Placental epithelial cell (primary cell): Measurements from ENCODE around the gene STARD9. TPM values are rescaled to one million over a fixed set of nuclear protein-coding genes. Genes with fewer than 3 reads are reported as not detected.

Source experiments
- total RNA-seq: library from RNA; depleted of rRNA; stranded (reverse); fragments of >200 nt; gene quantifications from 2 replicates; pipeline ENCODE4 v1.2.3, GENCODE V29; 2012

STARD9 gene
- 3.5 and 11.0 TPM in 2 replicates for total RNA-seq

DNA sequence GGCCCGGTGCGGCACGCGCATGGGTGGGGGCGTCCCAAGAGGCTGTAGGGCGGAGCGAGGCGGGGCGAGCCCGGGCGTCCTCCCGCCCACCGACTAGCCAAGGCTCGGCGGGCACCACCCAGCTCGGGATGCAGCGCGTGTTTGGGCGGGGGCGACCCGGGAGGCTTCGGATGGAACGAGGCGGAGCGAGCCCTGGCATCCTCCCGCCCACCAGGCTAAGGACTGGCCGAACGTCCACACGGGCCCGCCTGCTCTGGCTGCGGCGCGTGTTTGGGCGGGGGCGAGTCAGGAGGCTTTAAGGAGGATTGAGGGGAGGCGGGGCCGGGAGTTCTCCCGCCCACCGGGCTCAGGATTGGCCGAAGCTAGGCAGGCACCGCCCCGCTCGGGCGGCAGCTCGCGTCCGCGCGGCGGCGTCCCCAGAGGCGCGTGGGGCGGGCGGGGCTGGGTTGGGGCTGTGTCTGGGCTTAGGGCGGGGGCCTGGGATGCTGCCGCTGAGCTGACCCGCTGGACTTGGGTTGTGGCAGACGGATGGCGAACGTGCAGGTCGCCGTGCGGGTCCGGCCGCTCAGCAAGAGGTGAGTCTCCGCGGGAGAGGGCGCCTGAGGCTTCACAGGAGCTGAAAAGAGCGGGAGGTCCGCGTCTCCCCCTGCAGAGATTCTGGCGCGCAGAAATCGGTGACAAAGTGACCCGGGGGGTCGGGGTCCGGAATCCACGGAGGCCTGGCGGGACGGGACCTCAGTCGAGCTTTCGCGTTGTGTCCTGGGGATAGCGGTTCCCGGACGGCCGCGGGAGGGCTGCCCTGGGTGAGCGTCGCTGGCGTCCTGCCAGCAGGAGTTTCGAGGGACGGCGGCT is at the start of gene STARD9:
Gene STARD9, plus strand, starts transcription at position 419 of the 852 bp plus-strand sequence. Its CDS starts 110 bp downstream, at position 529.

DNA sequence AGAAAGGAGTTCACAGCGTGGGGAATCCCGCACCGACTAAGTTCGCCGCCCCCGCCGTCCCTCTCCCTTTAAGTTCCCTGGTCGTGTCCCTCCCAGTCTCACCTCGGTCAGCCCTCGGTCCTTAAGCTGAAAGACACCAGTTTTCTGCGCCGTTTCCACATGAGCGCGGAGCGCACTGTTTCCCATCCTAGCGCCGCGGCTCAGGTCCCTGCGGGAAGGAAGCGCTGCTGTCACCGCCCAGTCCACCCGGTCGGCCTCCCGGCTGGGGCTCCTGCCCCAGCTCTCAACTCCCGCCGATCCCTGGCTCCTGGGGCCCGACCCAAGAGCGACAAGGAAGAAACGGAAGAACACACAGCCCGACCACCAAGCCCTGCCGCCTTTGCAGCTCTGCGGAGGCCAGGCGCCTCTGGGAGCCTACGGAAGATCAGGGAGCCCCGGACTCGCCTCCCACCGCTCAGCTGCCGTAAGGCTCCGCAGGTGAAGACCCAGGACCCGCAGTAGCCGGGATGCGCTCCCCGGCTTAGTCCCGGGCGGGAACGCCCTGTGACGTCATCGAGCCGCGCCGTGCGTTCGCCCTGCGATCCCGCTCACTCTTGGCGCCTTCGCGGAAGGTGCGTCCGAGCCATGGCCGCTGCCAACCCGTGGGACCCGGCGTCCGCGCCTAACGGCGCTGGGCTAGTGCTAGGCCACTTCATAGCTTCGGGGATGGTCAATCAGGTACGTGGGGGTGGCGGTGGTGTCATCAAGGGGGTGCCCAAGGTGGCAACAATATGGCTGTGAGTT is 27.0 kb upstream of the STARD9 start, which contains the start of the genes HAUS2 and LRRC57:
Gene HAUS2, plus strand, starts transcription at position 590 of the 783 bp plus-strand sequence. Its CDS starts 35 bp downstream, at position 625.
Gene LRRC57, minus strand, starts transcription at position 545 of the 783 bp plus-strand sequence. Its CDS starts 359 bp downstream, at position 186.

DNA sequence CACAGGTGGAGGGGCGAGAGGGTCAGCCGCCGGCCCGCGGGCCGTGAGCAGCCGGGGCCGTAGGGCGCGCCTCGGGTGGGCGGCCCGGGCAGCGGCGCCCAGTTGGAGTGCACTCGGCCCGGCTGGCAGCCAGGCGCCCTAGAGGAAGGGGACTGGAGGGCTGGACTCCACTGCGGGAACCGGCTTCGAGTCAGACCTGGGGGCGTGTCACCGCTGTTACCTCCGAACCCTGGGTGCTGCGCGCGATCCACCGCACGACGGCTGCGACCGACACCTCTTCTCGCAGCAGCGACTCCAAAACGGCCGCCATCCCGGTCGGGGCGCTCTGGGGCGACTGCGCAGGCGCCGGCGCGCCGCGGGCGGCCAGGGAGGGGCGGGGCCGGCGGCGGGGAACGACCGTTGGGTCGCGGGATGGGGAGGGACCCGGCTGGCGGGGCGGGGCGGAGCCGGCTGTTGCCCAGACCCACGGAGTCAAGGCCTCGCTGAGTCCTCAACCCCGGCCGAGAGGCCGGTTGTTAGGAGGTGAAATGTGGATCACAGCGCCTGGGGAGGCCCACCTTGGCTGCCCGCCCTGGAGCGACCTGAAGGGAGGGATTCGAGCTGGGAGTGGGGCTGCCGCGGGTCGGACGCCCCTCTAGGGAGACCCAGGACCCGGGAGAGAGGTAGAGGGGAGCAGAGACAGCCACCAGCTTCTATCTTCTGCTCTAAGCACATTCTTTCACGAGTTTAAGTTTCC is 161.6 kb downstream of the STARD9 start, which contains the start of gene CDAN1:
Gene CDAN1, minus strand, starts transcription at position 336 of the 736 bp plus-strand sequence. Its CDS starts 26 bp downstream, at position 310.

Other genes starting within 250 kb of the STARD9 start
- 2.0 and 5.1 TPM in 2 replicates for gene CAPN3, start 216.1 kb upstream of the STARD9 start, total RNA-seq
- 37.2 and 38.1 TPM in 2 replicates for gene ZNF106, start 84.5 kb upstream of the STARD9 start, total RNA-seq
- 68.6 and 109 TPM in 2 replicates for gene SNAP23, start 80.0 kb upstream of the STARD9 start, total RNA-seq
- 21.7 and 22.8 TPM in 2 replicates for gene LRRC57, start 26.8 kb upstream of the STARD9 start, total RNA-seq
- gene HAUS2, start 26.8 kb upstream of the STARD9 start, total RNA-seq, result 18.1 and 35.9 TPM in 2 replicates
- 7.3 and 12.2 TPM in 2 replicates for gene CDAN1, start 161.5 kb downstream of the STARD9 start, total RNA-seq